ENCODE results near the gene GHRL. TPM values are rescaled to one million over a fixed set of nuclear protein-coding genes. Genes with fewer than 3 reads are reported as not detected.
"Not testable (repeated sequence)": the region's sequence is repeated elsewhere in the genome, so short reads cannot be mapped to it uniquely, and the experiment has no call there.

The GHRL gene
- total RNA-seq, 6 donors from 2014 or later, result 1.1 to 14.7 (median 1.8) TPM

GRCh38 chr3:10272977-10273376, 19.8 kb downstream of the GHRL start:
- no peak for DNase-seq

GRCh38 chr3:10272476-10272875, 20.3 kb downstream of the GHRL start:
- not testable (repeated sequence) for H3K9me3 ChIP-seq

More at GRCh38 chr3:10272977-10273376, 19.8 kb downstream of the GHRL start:
- Histone ChIP-seq H3K4me1 (peaks cover 18 to 29% (median 20%) of the 10 kb centered on the region in 4 donors), H3K36me3 (peaks cover 23 to 75% (median 47%) of the 10 kb centered on the region in 4 donors), H3K27me3 (no peaks in the 10 kb centered on the region), H3K4me3 (no peak overlapping the region), H3K9me3 (no peaks in the 10 kb centered on the region), H3K27ac (no peak overlapping the region)
- no peak for ATAC-seq (ENCODE audit: low FRiP score in 2 of 2)
- no peak for TF ChIP-seq EP300 (IDR thresholded peaks at IDR 0.05)
- TF ChIP-seq POLR2AphosphoS5 (IDR thresholded peaks at IDR 0.05), result no peak
- no peak for TF ChIP-seq CTCF (IDR thresholded peaks at IDR 0.05)
- TF ChIP-seq POLR2A (IDR thresholded peaks at IDR 0.05), result no peak
- WGBS, 2 donors, result 93 to 95% methylated on average over 2 of the region's 2 CpGs

GRCh38 chr3:10269443-10269842, 23.3 kb downstream of the GHRL start:
- H3K36me3 ChIP-seq, result peaks cover 12 to 52% (median 31%) of the 10 kb centered on the region in 4 donors
- H3K27me3 ChIP-seq, result no peaks in the 10 kb centered on the region
- no peak for DNase-seq
- ATAC-seq (ENCODE audit: low FRiP score in 2 of 2), result no peak
- H3K4me3 ChIP-seq, result no peak overlapping the region
- H3K9me3 ChIP-seq, result no peaks in the 10 kb centered on the region
- H3K27ac ChIP-seq, result no peak overlapping the region
- peaks cover 16 to 33% (median 17%) of the 10 kb centered on the region in 4 donors for H3K4me1 ChIP-seq
- TF ChIP-seq CTCF (IDR thresholded peaks at IDR 0.05) (no peak), EP300 (IDR thresholded peaks at IDR 0.05) (no peak), POLR2A (IDR thresholded peaks at IDR 0.05) (no peak), POLR2AphosphoS5 (IDR thresholded peaks at IDR 0.05) (no peak)
- WGBS, 2 donors, result 89% methylated on average over 5 of the region's 5 CpGs

More at GRCh38 chr3:10272476-10272875, 20.3 kb downstream of the GHRL start:
- H3K36me3 ChIP-seq, result peaks cover 23 to 70% (median 45%) of the 10 kb centered on the region in 4 donors
- H3K4me1 ChIP-seq, result peaks cover 18 to 34% (median 20%) of the 10 kb centered on the region in 4 donors
- ATAC-seq (ENCODE audit: low FRiP score in 2 of 2); H3K27ac ChIP-seq; H3K4me3 ChIP-seq; DNase-seq; H3K27me3 ChIP-seq: not testable (repeated sequence)
- 86 to 99% methylated on average over 11 of the region's 11 CpGs for WGBS, 2 donors

GRCh38 chr3:10268930-10269329, 23.8 kb downstream of the GHRL start:
- TF ChIP-seq POLR2AphosphoS5 (IDR thresholded peaks at IDR 0.05) (no peak), EP300 (IDR thresholded peaks at IDR 0.05) (no peak), POLR2A (IDR thresholded peaks at IDR 0.05) (no peak), CTCF (IDR thresholded peaks at IDR 0.05) (no peak)
- peaks cover 13 to 33% (median 15%) of the 10 kb centered on the region in 4 donors for H3K4me1 ChIP-seq
- peaks cover 12 to 52% (median 33%) of the 10 kb centered on the region in 4 donors for H3K36me3 ChIP-seq

GRCh38 chr3:10268116-10268515, 24.6 kb downstream of the GHRL start:
- TF ChIP-seq POLR2A (IDR thresholded peaks at IDR 0.05) (no peak), EP300 (IDR thresholded peaks at IDR 0.05) (no peak), POLR2AphosphoS5 (IDR thresholded peaks at IDR 0.05) (no peak), CTCF (IDR thresholded peaks at IDR 0.05) (no peak)

More at GRCh38 chr3:10268930-10269329, 23.8 kb downstream of the GHRL start:
- H3K4me3 ChIP-seq, result no peak overlapping the region
- 100% methylated on average over 3 to 5 of the region's 5 CpGs for WGBS, 2 donors
- H3K9me3 ChIP-seq, result no peaks in the 10 kb centered on the region
- H3K27ac ChIP-seq, result no peak overlapping the region
- ATAC-seq (ENCODE audit: low FRiP score in 2 of 2) (no peak), DNase-seq (no peak)
- H3K27me3 ChIP-seq, result no peaks in the 10 kb centered on the region

GRCh38 chr3:10266936-10267335, 25.8 kb downstream of the GHRL start:
- WGBS, 2 donors, result 79 to 82% methylated on average over 7 of the region's 7 CpGs
- Histone ChIP-seq H3K36me3 (peaks cover 12 to 49% (median 27%) of the 10 kb centered on the region in 4 donors), H3K4me1 (peaks cover 4 to 22% (median 7%) of the 10 kb centered on the region in 4 donors)
- H3K9me3 ChIP-seq; H3K4me3 ChIP-seq; ATAC-seq (ENCODE audit: low FRiP score in 2 of 2); H3K27me3 ChIP-seq; H3K27ac ChIP-seq; DNase-seq: not testable (repeated sequence)

More at GRCh38 chr3:10268116-10268515, 24.6 kb downstream of the GHRL start:
- no peak overlapping the region for H3K4me3 ChIP-seq
- no peaks in the 10 kb centered on the region for H3K9me3 ChIP-seq
- H3K36me3 ChIP-seq, result peaks cover 12 to 48% (median 33%) of the 10 kb centered on the region in 4 donors
- H3K27ac ChIP-seq, result no peak overlapping the region
- ATAC-seq (ENCODE audit: low FRiP score in 2 of 2), result no peak
- peaks cover 8 to 30% (median 10%) of the 10 kb centered on the region in 4 donors for H3K4me1 ChIP-seq
- no peaks in the 10 kb centered on the region for H3K27me3 ChIP-seq
- no peak for DNase-seq

Data from upper lobe of left lung (tissue), 6 donors.